Thyroid gland (tissue), 4 donors: ENCODE measurements around the gene SLC30A9.

ENCODE experiments used
- POLR2A ChIP-seq, 2 donors: fragments of 450-650 bp; IDR thresholded peaks; one replicate each; pipeline ENCODE4 v1.6.1; 2017; ENCODE audit warnings: antibody characterized with exemption in 2 of 2, mild to moderate bottlenecking in 2 of 2, moderate library complexity in 1 of 2
- TF ChIP-seq, protein P1 (sequence below), 6 experiments: fragments of 200-600 bp in 3 of 6; fragments of 450-650 bp in 3 of 6; sonication (generic) in 3 of 6; IDR thresholded peaks; one replicate each; pipeline ENCODE4 v1.5.1; 2016 to 2019; ENCODE audit warnings: antibody characterized with exemption in 6 of 6, mild to moderate bottlenecking in 2 of 6, inconsistent platforms in 1 of 6, moderate library complexity in 1 of 6

DNA sequence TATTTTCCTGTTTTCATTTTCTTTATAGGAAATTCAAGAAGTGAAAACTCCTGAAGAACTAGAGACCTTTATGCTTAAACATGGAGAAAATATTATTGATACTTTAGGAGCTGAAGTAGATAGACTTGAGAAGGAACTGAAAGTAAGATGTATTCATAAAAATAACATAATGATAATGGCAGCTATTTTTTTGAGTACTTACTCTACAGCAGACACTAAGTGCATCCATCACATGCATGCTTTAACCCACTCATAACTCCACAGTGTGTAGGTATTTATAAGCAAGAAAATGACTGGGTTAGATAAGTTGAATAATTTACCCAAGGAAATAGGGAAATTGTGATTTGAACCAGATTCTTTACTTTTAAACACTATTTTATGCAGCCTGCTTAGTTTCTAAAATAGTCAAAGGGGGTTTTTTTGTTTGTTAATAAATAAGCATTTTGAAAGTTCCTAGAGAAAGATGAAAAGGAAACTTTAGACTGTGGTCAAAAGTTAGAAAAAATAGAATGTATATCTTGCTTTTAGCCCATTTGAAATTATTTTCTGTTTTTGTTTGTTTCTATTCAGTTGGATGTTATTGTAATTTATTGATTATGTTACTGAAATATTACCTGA, 88.0 kb downstream of the SLC30A9 start:
- TF ChIP-seq, protein P1, sequence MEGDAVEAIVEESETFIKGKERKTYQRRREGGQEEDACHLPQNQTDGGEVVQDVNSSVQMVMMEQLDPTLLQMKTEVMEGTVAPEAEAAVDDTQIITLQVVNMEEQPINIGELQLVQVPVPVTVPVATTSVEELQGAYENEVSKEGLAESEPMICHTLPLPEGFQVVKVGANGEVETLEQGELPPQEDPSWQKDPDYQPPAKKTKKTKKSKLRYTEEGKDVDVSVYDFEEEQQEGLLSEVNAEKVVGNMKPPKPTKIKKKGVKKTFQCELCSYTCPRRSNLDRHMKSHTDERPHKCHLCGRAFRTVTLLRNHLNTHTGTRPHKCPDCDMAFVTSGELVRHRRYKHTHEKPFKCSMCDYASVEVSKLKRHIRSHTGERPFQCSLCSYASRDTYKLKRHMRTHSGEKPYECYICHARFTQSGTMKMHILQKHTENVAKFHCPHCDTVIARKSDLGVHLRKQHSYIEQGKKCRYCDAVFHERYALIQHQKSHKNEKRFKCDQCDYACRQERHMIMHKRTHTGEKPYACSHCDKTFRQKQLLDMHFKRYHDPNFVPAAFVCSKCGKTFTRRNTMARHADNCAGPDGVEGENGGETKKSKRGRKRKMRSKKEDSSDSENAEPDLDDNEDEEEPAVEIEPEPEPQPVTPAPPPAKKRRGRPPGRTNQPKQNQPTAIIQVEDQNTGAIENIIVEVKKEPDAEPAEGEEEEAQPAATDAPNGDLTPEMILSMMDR (IDR thresholded peaks at IDR 0.05): no peak
- no peak for TF ChIP-seq POLR2A (IDR thresholded peaks at IDR 0.05)
